Measurements from ENCODE around the gene CERS2. TPM values are rescaled to one million over a fixed set of nuclear protein-coding genes. Genes with fewer than 3 reads are reported as not detected.

The CERS2 gene
- total and polyA plus RNA-seq, 2 of the 13 experiments (the other 11 are each of a cell fraction or from before 2014, with no cell fraction given): 269 to 298 TPM

DNA sequence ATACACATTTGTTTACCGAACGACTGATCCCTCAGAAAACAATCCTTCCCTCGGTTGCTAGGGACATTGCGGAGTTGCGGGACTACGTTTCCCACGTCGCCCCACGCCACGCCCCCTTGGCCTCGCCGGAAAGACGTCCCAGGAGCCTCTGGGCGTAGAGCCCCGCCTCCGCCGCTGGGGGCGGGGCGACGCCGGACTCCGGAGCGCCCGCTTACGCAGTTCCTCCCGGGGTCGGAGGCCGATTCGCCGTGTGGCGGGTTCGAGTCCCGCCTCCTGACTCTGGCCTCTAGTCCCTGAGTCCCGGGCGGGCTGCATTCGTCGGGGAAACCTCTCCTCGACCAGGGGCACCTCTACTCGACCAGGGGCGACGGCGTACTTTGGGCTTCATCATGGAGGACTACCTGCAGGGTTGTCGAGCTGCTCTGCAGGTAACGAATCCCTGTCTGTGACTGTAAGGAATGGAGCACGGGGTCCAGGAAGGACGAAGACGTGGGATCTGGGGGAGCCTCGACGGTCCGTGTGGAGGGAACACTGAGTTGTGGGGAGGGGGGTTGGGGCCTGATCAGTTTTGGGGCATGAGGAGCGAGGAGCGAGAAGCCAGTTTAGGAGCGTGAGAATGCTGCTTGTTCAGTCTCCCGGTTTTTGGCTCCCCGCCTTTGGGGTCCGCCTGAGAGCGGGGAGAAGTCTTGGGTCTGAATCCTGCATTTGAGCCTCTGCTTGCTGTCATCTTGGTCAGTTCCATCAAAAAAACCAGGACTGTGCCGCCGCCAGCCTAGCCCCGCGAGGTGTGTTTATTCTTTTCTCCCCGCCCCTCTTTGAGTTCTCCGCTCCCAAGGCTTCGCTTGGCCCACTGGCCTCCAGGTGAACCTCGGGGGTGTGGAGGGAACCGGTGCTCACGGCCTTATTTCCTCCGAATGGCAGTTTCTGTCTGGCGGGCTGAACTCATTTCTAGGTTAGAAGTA, 33.9 kb upstream of the CERS2 start, which contains the start of gene PRUNE1 (continued):
- TF ChIP-seq, protein P1, sequence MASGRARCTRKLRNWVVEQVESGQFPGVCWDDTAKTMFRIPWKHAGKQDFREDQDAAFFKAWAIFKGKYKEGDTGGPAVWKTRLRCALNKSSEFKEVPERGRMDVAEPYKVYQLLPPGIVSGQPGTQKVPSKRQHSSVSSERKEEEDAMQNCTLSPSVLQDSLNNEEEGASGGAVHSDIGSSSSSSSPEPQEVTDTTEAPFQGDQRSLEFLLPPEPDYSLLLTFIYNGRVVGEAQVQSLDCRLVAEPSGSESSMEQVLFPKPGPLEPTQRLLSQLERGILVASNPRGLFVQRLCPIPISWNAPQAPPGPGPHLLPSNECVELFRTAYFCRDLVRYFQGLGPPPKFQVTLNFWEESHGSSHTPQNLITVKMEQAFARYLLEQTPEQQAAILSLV (CRISPR knock-in tag; IDR thresholded peaks at IDR 0.05; ENCODE audit: borderline replicate concordance): peak; percentile 82
- TF ChIP-seq ATF1 (CRISPR knock-in tag; IDR thresholded peaks at IDR 0.05) (peak; percentile 78), GABPB1 (CRISPR knock-in tag; IDR thresholded peaks at IDR 0.05) (peak; percentile 95), ZNF34 (CRISPR knock-in tag; IDR thresholded peaks at IDR 0.05; ENCODE audit: borderline replicate concordance) (no peak), SRSF4 (IDR thresholded peaks at IDR 0.05; ENCODE audit: low read depth, low read length, poor library complexity, severe bottlenecking) (no peak), HCFC1 (IDR thresholded peaks at IDR 0.05; ENCODE audit: low read depth, low read length) (peak; percentile 82), TBP (CRISPR knock-in tag; IDR thresholded peaks at IDR 0.05) (no peak), PPARG (CRISPR knock-in tag; conservative IDR thresholded peaks at IDR 0.05) (no peak), DPF2 (CRISPR knock-in tag; IDR thresholded peaks at IDR 0.05; ENCODE audit: borderline replicate concordance, low read depth) (no peak), IRF2 (CRISPR knock-in tag; IDR thresholded peaks at IDR 0.05) (peak; percentile 61), KMT2B (CRISPR knock-in tag; IDR thresholded peaks at IDR 0.05) (peak; percentile 52), SALL1 (CRISPR knock-in tag; IDR thresholded peaks at IDR 0.05) (peak; percentile 32; the same call in 1 of the 2 replicates), ZNF563 (CRISPR knock-in tag; IDR thresholded peaks at IDR 0.05) (peak; percentile 67), FOXC1 (CRISPR knock-in tag; IDR thresholded peaks at IDR 0.05; ENCODE audit: borderline replicate concordance) (0 out of 2 replicates have a peak, but pooled peaks have one; percentile 65)
- TF ChIP-seq, protein P2, sequence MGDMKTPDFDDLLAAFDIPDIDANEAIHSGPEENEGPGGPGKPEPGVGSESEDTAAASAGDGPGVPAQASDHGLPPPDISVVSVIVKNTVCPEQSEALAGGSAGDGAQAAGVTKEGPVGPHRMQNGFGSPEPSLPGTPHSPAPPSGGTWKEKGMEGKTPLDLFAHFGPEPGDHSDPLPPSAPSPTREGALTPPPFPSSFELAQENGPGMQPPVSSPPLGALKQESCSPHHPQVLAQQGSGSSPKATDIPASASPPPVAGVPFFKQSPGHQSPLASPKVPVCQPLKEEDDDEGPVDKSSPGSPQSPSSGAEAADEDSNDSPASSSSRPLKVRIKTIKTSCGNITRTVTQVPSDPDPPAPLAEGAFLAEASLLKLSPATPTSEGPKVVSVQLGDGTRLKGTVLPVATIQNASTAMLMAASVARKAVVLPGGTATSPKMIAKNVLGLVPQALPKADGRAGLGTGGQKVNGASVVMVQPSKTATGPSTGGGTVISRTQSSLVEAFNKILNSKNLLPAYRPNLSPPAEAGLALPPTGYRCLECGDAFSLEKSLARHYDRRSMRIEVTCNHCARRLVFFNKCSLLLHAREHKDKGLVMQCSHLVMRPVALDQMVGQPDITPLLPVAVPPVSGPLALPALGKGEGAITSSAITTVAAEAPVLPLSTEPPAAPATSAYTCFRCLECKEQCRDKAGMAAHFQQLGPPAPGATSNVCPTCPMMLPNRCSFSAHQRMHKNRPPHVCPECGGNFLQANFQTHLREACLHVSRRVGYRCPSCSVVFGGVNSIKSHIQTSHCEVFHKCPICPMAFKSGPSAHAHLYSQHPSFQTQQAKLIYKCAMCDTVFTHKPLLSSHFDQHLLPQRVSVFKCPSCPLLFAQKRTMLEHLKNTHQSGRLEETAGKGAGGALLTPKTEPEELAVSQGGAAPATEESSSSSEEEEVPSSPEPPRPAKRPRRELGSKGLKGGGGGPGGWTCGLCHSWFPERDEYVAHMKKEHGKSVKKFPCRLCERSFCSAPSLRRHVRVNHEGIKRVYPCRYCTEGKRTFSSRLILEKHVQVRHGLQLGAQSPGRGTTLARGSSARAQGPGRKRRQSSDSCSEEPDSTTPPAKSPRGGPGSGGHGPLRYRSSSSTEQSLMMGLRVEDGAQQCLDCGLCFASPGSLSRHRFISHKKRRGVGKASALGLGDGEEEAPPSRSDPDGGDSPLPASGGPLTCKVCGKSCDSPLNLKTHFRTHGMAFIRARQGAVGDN (CRISPR knock-in tag; IDR thresholded peaks at IDR 0.05): peak; percentile 90
- TF ChIP-seq, protein P3, sequence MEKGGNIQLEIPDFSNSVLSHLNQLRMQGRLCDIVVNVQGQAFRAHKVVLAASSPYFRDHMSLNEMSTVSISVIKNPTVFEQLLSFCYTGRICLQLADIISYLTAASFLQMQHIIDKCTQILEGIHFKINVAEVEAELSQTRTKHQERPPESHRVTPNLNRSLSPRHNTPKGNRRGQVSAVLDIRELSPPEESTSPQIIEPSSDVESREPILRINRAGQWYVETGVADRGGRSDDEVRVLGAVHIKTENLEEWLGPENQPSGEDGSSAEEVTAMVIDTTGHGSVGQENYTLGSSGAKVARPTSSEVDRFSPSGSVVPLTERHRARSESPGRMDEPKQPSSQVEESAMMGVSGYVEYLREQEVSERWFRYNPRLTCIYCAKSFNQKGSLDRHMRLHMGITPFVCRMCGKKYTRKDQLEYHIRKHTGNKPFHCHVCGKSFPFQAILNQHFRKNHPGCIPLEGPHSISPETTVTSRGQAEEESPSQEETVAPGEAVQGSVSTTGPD (CRISPR knock-in tag; IDR thresholded peaks at IDR 0.05): no peak
- TF ChIP-seq, protein P4, sequence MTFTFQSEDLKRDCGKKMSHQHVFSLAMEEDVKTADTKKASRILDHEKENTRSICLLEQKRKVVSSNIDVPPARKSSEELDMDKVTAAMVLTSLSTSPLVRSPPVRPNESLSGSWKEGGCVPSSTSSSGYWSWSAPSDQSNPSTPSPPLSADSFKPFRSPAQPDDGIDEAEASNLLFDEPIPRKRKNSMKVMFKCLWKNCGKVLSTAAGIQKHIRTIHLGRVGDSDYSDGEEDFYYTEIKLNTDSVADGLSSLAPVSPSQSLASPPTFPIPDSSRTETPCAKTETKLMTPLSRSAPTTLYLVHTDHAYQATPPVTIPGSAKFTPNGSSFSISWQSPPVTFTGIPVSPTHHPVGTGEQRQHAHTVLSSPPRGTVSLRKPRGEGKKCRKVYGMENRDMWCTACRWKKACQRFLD (CRISPR knock-in tag; IDR thresholded peaks at IDR 0.05; ENCODE audit: borderline replicate concordance): no peak
- TF ChIP-seq, protein P5, sequence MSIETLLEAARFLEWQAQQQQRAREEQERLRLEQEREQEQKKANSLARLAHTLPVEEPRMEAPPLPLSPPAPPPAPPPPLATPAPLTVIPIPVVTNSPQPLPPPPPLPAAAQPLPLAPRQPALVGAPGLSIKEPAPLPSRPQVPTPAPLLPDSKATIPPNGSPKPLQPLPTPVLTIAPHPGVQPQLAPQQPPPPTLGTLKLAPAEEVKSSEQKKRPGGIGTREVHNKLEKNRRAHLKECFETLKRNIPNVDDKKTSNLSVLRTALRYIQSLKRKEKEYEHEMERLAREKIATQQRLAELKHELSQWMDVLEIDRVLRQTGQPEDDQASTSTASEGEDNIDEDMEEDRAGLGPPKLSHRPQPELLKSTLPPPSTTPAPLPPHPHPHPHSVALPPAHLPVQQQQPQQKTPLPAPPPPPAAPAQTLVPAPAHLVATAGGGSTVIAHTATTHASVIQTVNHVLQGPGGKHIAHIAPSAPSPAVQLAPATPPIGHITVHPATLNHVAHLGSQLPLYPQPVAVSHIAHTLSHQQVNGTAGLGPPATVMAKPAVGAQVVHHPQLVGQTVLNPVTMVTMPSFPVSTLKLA (IDR thresholded peaks at IDR 0.05): peak; percentile 27; the same call in 1 of the 2 replicates
